Heart right ventricle (tissue), 16 donors: ENCODE data around the gene TOMM5. TPM values are rescaled to one million over a fixed set of nuclear protein-coding genes. Genes with fewer than 3 reads are reported as not detected.

ENCODE experiments used
- ATAC-seq, 8 donors: fragments of 200-7000 bp; cut with Tn5 transposase; one replicate each; pipeline ENCODE4 v1.9.1; 2020; ENCODE audit warnings: mild to moderate bottlenecking in 8 of 8, moderate library complexity in 8 of 8, moderate number of reproducible peaks in 1 of 8
- DNase-seq, 2 donors: peaks; one replicate each; pipeline ENCODE4 v3.0.0-alpha.2; 2020
- H3K27ac ChIP-seq, 10 donors: fragments of 200-600 bp; sonication (generic) in 2 of 10; one replicate each; pipeline versions ENCODE4 v1.5.0 to v1.8.0; 2020 to 2022; ENCODE audit warnings: mild to moderate bottlenecking in 3 of 10
- H3K27me3 ChIP-seq, 7 donors: fragments of 200-600 bp; one replicate each; pipeline ENCODE4 v1.8.0; 2021 to 2022; ENCODE audit warnings: mild to moderate bottlenecking in 2 of 7
- H3K36me3 ChIP-seq, 9 donors: fragments of 200-600 bp; sonication (generic) in 1 of 9; one replicate each; pipeline versions ENCODE4 v1.5.0 to v1.8.0; 2020 to 2022; ENCODE audit warnings: mild to moderate bottlenecking in 2 of 9
- H3K4me1 ChIP-seq, 9 donors: fragments of 200-600 bp; sonication (generic) in 1 of 9; one replicate each; pipeline versions ENCODE4 v1.5.0 to v1.8.0; 2020 to 2022; ENCODE audit warnings: mild to moderate bottlenecking in 4 of 9
- H3K4me3 ChIP-seq, 10 donors: fragments of 200-600 bp; sonication (generic) in 2 of 10; one replicate each; pipeline versions ENCODE4 v1.5.0 to v1.8.0; 2020 to 2022; ENCODE audit warnings: mild to moderate bottlenecking in 7 of 10, moderate library complexity in 2 of 10
- H3K9me3 ChIP-seq, 11 donors: fragments of 200-600 bp in 10 of 11; sonication (generic) in 2 of 11; one replicate each; pipeline versions ENCODE4 v1.5.0 to v1.8.0; 2013 to 2022; ENCODE audit warnings: mild to moderate bottlenecking in 2 of 11, control low read depth in 1 of 11, moderate library complexity in 1 of 11
- WGBS, 2 donors: extraction: QIAGEN DNeasy Blood & Tissue Kit; methylation state at CpG; one replicate each; pipeline ENCODE4 v1.1.7; 2013; ENCODE audit warnings: inconsistent platforms in 1 of 2; 5-methylcytosine and 5-hydroxymethylcytosine counted together
- intact Hi-C, 10 donors: fragments of 100-400 bp; cut with DNase I; formaldehyde crosslinking; loops; one replicate each; pipeline versions ENCODE4 v1.11.1 to v1.14.2; 2022
- polyA plus RNA-seq, 2 donors: library from polyadenylated mRNA; stranded (reverse); fragments of 200-250 nt; gene quantifications; one replicate each; pipeline ENCODE4 v1.2.3, GENCODE V29; 2013
- total RNA-seq, 10 donors: library from RNA; stranded (reverse); fragmentation: NEBNext Ultra II Directional in 3 of 10; extraction: Animal tissue kit (Norgen Biotek cat#: 25700) in 3 of 10; gene quantifications; one replicate each; pipeline versions ENCODE4 v1.2.1 to v1.2.4, GENCODE V29; 2021 to 2023
- TF ChIP-seq, protein P1 (sequence below), 9 donors: fragments of 200-600 bp; sonication (generic) in 2 of 9; IDR thresholded peaks; one replicate each; pipeline versions ENCODE4 v1.5.0 to v1.8.0; 2021 to 2022; ENCODE audit warnings: antibody characterized with exemption in 9 of 9, mild to moderate bottlenecking in 5 of 9, moderate library complexity in 1 of 9
- donor health status: Arrhythmogenic right ventricular cardiomyopathy.
- donor health status: ischemic (EF 13 %, LVEDD 7.1; RV severe dilation, severe dysfunction).
- donor health status: healthy with polysubstance abuse.
- donor health status: DM: no; HTN: yes; CAD: no.
- donor health status: DM: no; HTN: no; CAD: no.
- donor health status: ischemic (EF 25% LVEDD 6.9; RV normal size, moderate dysfunction).
- donor health status: ischemic (EF 25% LVEDD 5.7; RV mildly dilated, moderate dysfunction).
- donor health status: healthy.
- donor health status: DM: yes; HTN: yes; CAD: no.
- donor health status: Ischemic cardiomyopathy.
- donor health status: ischemic (EF 35%, LVEDD 5.7; RV mildly dilated, moderate dysfunction).
- donor health status: nonischemic (EF 11% LVEDD 7.7; RV severe dilation, severe dysfunction).
- donor health status: DM: yes; HTN: yes; CAD: no.
- donor health status: PGD.
- donor health status: ischemic (EF 29% LVEDD 5.4; RV normal size, mild dysfunction).
- donor health status: nonischemic (EF 23%, LVEDD 6.1; RV moderate dilation, normal function).

TOMM5 gene
- total and polyA plus RNA-seq, 12 donors: 45.7 to 145 (median 52.8) TPM

DNA sequence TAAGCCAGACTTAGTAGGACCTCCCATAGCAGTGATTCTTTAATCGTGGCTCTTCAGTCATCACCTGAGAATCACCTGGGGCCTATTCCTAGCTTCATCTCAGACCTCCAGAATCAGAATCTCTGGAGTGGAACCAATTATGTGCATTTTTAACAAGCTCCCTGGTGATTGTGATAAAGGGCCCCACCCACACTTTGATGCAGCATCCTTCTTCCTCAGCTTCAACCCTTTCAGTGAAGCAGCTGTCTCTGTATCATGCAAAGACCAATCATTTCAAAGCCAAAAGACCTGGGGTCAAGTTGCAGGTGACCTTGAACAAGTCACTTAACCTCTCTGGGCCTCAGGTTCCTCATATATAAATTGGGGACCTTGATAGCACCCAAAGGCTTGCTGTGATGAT is 33.3 kb downstream of the TOMM5 start:
- 86 to 94% methylated on average over 1 of the region's 1 CpG for WGBS, 2 donors
- no peaks in the 10 kb centered on the region for H3K36me3 ChIP-seq
- H3K9me3 ChIP-seq: no peaks in the 10 kb centered on the region
- no peaks in the 10 kb centered on the region for H3K27me3 ChIP-seq
- H3K4me1 ChIP-seq: no peaks in the 10 kb centered on the region
- no peak for DNase-seq
- no peak for ATAC-seq
- intact Hi-C loops: no loop called here
- TF ChIP-seq, protein P1, sequence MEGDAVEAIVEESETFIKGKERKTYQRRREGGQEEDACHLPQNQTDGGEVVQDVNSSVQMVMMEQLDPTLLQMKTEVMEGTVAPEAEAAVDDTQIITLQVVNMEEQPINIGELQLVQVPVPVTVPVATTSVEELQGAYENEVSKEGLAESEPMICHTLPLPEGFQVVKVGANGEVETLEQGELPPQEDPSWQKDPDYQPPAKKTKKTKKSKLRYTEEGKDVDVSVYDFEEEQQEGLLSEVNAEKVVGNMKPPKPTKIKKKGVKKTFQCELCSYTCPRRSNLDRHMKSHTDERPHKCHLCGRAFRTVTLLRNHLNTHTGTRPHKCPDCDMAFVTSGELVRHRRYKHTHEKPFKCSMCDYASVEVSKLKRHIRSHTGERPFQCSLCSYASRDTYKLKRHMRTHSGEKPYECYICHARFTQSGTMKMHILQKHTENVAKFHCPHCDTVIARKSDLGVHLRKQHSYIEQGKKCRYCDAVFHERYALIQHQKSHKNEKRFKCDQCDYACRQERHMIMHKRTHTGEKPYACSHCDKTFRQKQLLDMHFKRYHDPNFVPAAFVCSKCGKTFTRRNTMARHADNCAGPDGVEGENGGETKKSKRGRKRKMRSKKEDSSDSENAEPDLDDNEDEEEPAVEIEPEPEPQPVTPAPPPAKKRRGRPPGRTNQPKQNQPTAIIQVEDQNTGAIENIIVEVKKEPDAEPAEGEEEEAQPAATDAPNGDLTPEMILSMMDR (IDR thresholded peaks at IDR 0.05): no peak
- no peak overlapping the region for H3K27ac ChIP-seq
- H3K4me3 ChIP-seq: no peak overlapping the region

DNA sequence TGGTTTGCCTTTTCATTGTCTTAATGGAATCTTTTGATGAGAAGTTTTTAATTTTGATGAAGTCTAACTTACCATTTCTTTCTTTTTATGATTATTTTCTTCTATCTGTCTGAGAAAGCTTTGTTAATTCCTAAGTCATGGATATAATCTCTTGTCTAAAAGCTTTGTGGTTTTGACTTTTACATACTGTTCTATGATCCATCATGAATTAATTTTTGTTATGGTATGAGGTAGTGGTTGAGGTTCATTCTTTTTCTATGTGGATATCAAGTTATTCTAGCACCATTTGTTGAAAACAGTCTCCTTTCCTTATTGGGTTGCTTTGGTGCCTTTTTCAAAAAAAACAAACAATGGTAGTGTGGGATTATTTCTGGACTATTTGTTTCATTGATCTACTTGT is 36.6 kb downstream of the TOMM5 start:
- H3K4me1 ChIP-seq: no peaks in the 10 kb centered on the region
- H3K9me3 ChIP-seq: no peaks in the 10 kb centered on the region
- H3K27me3 ChIP-seq: no peaks in the 10 kb centered on the region
- ATAC-seq (no peak), DNase-seq (no peak)
- H3K36me3 ChIP-seq: no peaks in the 10 kb centered on the region
- intact Hi-C loops: no loop called here
- no peak overlapping the region for H3K4me3 ChIP-seq
- TF ChIP-seq, protein P1 (IDR thresholded peaks at IDR 0.05): no peak
- H3K27ac ChIP-seq: no peak overlapping the region

DNA sequence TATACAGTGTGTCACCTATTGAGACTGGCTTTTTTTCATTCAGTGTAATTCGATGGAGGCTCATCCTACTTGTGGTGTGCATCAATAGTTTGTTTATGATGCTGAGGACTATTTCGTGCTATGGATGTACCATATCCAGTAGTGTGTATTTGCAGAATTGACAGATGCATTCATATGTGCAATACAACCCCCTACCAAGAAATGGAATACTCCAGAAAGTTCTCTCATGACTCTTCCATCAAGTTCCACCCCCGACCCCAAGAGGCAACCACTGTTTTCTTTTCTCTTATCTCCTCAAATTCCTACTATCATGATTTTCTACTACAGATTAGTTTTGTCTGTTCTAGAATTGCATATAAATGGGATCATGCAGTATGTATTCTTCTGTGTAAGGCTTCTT is 38.1 kb downstream of the TOMM5 start:
- H3K27ac ChIP-seq: no peak overlapping the region
- TF ChIP-seq, protein P1 (IDR thresholded peaks at IDR 0.05): no peak
- no peak for DNase-seq
- 94 to 96% methylated on average over 3 of the region's 3 CpGs for WGBS, 2 donors
- H3K4me3 ChIP-seq: no peak overlapping the region
- H3K27me3 ChIP-seq: no peaks in the 10 kb centered on the region
- no peaks in the 10 kb centered on the region for H3K36me3 ChIP-seq
- H3K4me1 ChIP-seq: no peaks in the 10 kb centered on the region
- no peak for ATAC-seq
- intact Hi-C loops: no loop called here
- H3K9me3 ChIP-seq: no peaks in the 10 kb centered on the region

DNA sequence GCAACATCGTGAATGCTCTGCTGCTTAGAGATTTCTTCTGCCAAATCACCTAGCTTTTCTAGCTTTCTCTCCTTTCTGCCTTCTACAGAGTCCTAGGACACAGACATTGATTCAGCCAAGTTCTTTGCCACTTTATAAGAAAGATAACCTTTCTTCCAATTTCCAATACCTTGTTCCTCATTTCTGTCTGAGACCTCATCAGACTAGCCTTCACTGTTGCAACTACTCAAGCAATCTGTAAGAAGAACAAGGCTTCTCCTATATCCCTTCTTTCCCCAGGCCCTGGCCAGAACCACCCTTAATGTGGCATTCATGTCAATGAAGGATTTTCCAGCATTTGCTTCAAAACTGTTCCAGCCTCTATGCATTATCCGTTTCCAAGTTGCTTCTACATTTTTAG is 40.5 kb downstream of the TOMM5 start:
- TF ChIP-seq, protein P1 (IDR thresholded peaks at IDR 0.05): no peak

DNA sequence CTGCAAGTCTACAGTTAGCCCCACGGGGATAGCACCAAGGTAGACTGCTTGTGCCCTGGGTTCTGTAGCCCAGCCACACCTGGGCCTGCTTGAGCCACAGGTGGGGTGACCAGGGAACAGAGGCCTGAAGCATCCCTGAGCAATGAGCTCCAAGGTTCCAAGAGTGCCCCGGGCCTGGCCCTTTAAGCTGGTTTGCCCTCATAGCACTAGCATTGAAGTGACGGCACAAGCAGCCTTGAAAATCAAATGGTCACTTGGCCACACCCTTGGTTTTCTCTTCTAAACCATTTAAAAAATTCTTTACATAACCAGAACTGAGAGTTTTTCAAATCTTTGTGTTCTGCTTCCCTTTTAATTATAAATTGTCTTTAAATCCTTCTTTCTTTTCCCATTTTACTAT is 40.9 kb downstream of the TOMM5 start:
- TF ChIP-seq, protein P1 (IDR thresholded peaks at IDR 0.05): no peak
- intact Hi-C loops: no loop called here
- H3K4me1 ChIP-seq: no peaks in the 10 kb centered on the region
- ATAC-seq (no peak), DNase-seq (no peak)
- H3K36me3 ChIP-seq: no peaks in the 10 kb centered on the region
- no peak overlapping the region for H3K27ac ChIP-seq
- no peaks in the 10 kb centered on the region for H3K9me3 ChIP-seq
- H3K4me3 ChIP-seq: no peak overlapping the region
- 86 to 94% methylated on average over 3 of the region's 3 CpGs for WGBS, 2 donors
- no peaks in the 10 kb centered on the region for H3K27me3 ChIP-seq

More for the DNA sequence above, 40.5 kb downstream of the TOMM5 start:
- ATAC-seq (no peak), DNase-seq (no peak)
- Histone ChIP-seq H3K4me1 (no peaks in the 10 kb centered on the region), H3K27me3 (no peaks in the 10 kb centered on the region), H3K4me3 (no peak overlapping the region), H3K27ac (no peak overlapping the region), H3K36me3 (no peaks in the 10 kb centered on the region), H3K9me3 (no peaks in the 10 kb centered on the region)
- intact Hi-C loops: no loop called here
- WGBS, 2 donors: 90 to 91% methylated on average over 2 of the region's 2 CpGs
